ENCODE measurements around the gene VPS13A.

GRCh38 chr9:77450085-77450475 lies 272.7 kb downstream of the VPS13A start:
- no peak for TF ChIP-seq ZMYM3 (CRISPR knock-in tag; IDR thresholded peaks at IDR 0.05)
- no peak for TF ChIP-seq POLR2AphosphoS5 (IDR thresholded peaks at IDR 0.05; ENCODE audit: low read depth, low read length)
- no peak for TF ChIP-seq CTCF (CRISPR knock-in tag; IDR thresholded peaks at IDR 0.05)
- no peak for TF ChIP-seq GABPA (IDR thresholded peaks at IDR 0.05; ENCODE audit: low read depth, low read length)
- TF ChIP-seq GABPA (CRISPR knock-in tag; IDR thresholded peaks at IDR 0.05; ENCODE audit: low read depth): no peak
- no peak for TF ChIP-seq KDM4B (CRISPR knock-in tag; IDR thresholded peaks at IDR 0.05)
- no peak for TF ChIP-seq POLR2A (IDR thresholded peaks at IDR 0.05; ENCODE audit: insufficient read depth in 1 of 2, low read depth in 2 of 2, low read length in 2 of 2)
- TF ChIP-seq ZNF598 (CRISPR knock-in tag; IDR thresholded peaks at IDR 0.05; ENCODE audit: borderline replicate concordance): no peak
- no peak for TF ChIP-seq MXD1 (CRISPR knock-in tag; IDR thresholded peaks at IDR 0.05)
- TF ChIP-seq ZNF670 (CRISPR knock-in tag; IDR thresholded peaks at IDR 0.05; ENCODE audit: borderline replicate concordance): no peak
- TF ChIP-seq ZXDC (CRISPR knock-in tag; IDR thresholded peaks at IDR 0.05): no peak
- no peak for TF ChIP-seq NR2C2 (CRISPR knock-in tag; IDR thresholded peaks at IDR 0.05; ENCODE audit: borderline replicate concordance)
- TF ChIP-seq NFIB (CRISPR knock-in tag; IDR thresholded peaks at IDR 0.05; ENCODE audit: borderline replicate concordance): no peak
- TF ChIP-seq CEBPZ (IDR thresholded peaks at IDR 0.05; ENCODE audit: low read length): no peak

All from HepG2 (cell line).